Transverse colon (tissue), 4 donors: ENCODE measurements around the gene TARS2. TPM values are rescaled to one million over a fixed set of nuclear protein-coding genes. Genes with fewer than 3 reads are reported as not detected.

Experiments used
- DNase-seq: peaks from one replicate; pipeline ENCODE4 v3.0.0-alpha.2; 2019
- H3K27ac ChIP-seq, 4 donors: fragments of 200-600 bp; sonication (generic); 2 replicates each; pipeline ENCODE4 v1.5.1; 2016 to 2018; ENCODE audit warnings: inconsistent platforms in 4 of 4
- H3K27me3 ChIP-seq: fragments of 200-600 bp; sonication (generic); 2 replicates; pipeline ENCODE4 v1.5.1; 2017; ENCODE audit warnings: inconsistent platforms
- H3K36me3 ChIP-seq, 4 donors: fragments of 200-600 bp; sonication (generic); 2 replicates each; pipeline ENCODE4 v1.5.1; 2017 to 2019; ENCODE audit warnings: inconsistent platforms in 4 of 4
- H3K4me1 ChIP-seq, 4 donors: fragments of 200-600 bp; sonication (generic); 2 replicates each; pipeline ENCODE4 v1.5.1; 2017 to 2020; ENCODE audit warnings: inconsistent platforms in 4 of 4
- H3K4me3 ChIP-seq, 4 donors: fragments of 200-600 bp; sonication (generic); 1 replicate in 1 of 4; 2 replicates in 3 of 4; pipeline versions ENCODE4 v1.5.1 to v1.6.1; 2017 to 2019; ENCODE audit warnings: inconsistent platforms in 4 of 4
- H3K9me3 ChIP-seq, 2 donors: fragments of 200-600 bp; sonication (generic); 2 replicates each; pipeline ENCODE4 v1.5.1; 2017 to 2019; ENCODE audit warnings: inconsistent platforms in 2 of 2
- CTCF ChIP-seq, 5 experiments: fragments of 200-600 bp in 3 of 5; fragments of 450-650 bp in 2 of 5; sonication (generic) in 3 of 5; IDR thresholded peaks; 1 replicate in 2 of 5; 2 replicates in 3 of 5; pipeline ENCODE4 v1.5.1; 2016 to 2017; ENCODE audit warnings: antibody characterized with exemption in 5 of 5, inconsistent platforms in 3 of 5, mild to moderate bottlenecking in 2 of 5, moderate library complexity in 1 of 5
- EP300 ChIP-seq: sonication (generic); formaldehyde crosslinking; IDR thresholded peaks from one replicate; pipeline ENCODE4 v1.6.1; 2017; ENCODE audit warnings: antibody characterized with exemption, low read depth
- POLR2A ChIP-seq: fragments of 450-650 bp; IDR thresholded peaks from one replicate; pipeline ENCODE4 v1.6.1; 2016; ENCODE audit warnings: antibody characterized with exemption, mild to moderate bottlenecking, moderate library complexity
- POLR2AphosphoS5 ChIP-seq, 3 donors: sonication (generic); formaldehyde crosslinking; IDR thresholded peaks; one replicate each; pipeline ENCODE4 v1.6.1; 2016; ENCODE audit warnings: antibody characterized with exemption in 3 of 3
- WGBS, 2 donors: methylation state at CpG; one replicate each; pipeline ENCODE4 v1.1.5; 2018; ENCODE audit warnings: low coverage in 1 of 2; 5-methylcytosine and 5-hydroxymethylcytosine counted together
- in situ Hi-C, 4 donors: fragments of 200-750 bp; cut with MboI; loops; one replicate each; pipeline versions ENCODE4 v1.15.0 to v1.15.1; 2017; ENCODE audit warnings: low sequenced_read_pairs in 3 of 4, low pct_ligation_motif_present in 1 of 4, low pct_unique_long_range_greater_than_20kb in 1 of 4
- intact Hi-C: fragments of 100-400 bp; cut with DNase I; formaldehyde crosslinking; loops from one replicate; pipeline ENCODE4 v1.15.1; 2023; ENCODE audit warnings: low total_unique reads
- total RNA-seq, 4 donors: library from RNA; depleted of rRNA; stranded (reverse); fragments of >200 nt; gene quantifications; one replicate each; pipeline ENCODE4 v1.1.0, GENCODE V29; 2016

The TARS2 gene
- total RNA-seq, 4 donors from 2014 or later, result 2.8 to 22.7 (median 9.0) TPM

GRCh38 chr1:150505431-150505830 is 18.2 kb downstream of the TARS2 start:
- Histone ChIP-seq H3K27me3 (no peaks in the 10 kb centered on the region), H3K36me3 (peaks cover 0 to 7% (median 0%) of the 10 kb centered on the region in 4 donors), H3K9me3 (no peaks in the 10 kb centered on the region), H3K4me1 (peaks cover 0 to 18% (median 6%) of the 10 kb centered on the region in 4 donors), H3K4me3 (no peak overlapping the region), H3K27ac (no peak overlapping the region)
- intact Hi-C loops, result no loop called here
- DNase-seq, result no peak
- TF ChIP-seq CTCF (IDR thresholded peaks at IDR 0.05), result no peak
- no peak for TF ChIP-seq POLR2AphosphoS5 (IDR thresholded peaks at IDR 0.05)
- no peak for TF ChIP-seq EP300
- no peak for TF ChIP-seq POLR2A
- in situ Hi-C loops, result no loop called here
- 84 to 100% methylated on average over 1 to 6 of the region's 6 CpGs for WGBS, 2 donors

GRCh38 chr1:150507912-150508864 is 21.0 kb downstream of the TARS2 start, which contains the start of gene ECM1:
TSS of gene ECM1 (plus strand) at chr1:150508109. CDS start at chr1:150508210, 101 bp downstream.
- peaks cover 0 to 18% (median 6%) of the 10 kb centered on the region in 4 donors for H3K4me1 ChIP-seq
- H3K9me3 ChIP-seq, result no peaks in the 10 kb centered on the region
- TF ChIP-seq POLR2A (peak; percentile 30), POLR2AphosphoS5 (IDR thresholded peaks at IDR 0.05) (no peak), EP300 (no peak)
- 54 to 56% methylated on average over 4 to 7 of the region's 7 CpGs for WGBS, 2 donors
- in situ Hi-C loops (no loop called here), intact Hi-C loops (no loop called here)
- peak within 1 kb of the TSS; percentile 51 to 74 (median 70) for H3K27ac ChIP-seq
- peak; percentile 55 for DNase-seq
- peak within 1 kb of the TSS in 1 of 4 donors; percentile 12 for H3K4me3 ChIP-seq
- H3K27me3 ChIP-seq, result no peaks in the 10 kb centered on the region
- H3K36me3 ChIP-seq, result peaks cover 0 to 3% (median 0%) of the 10 kb centered on the region in 4 donors

GRCh38 chr1:150508982-150509381 is 21.8 kb downstream of the TARS2 start:
- no peaks in the 10 kb centered on the region for H3K9me3 ChIP-seq
- no peaks in the 10 kb centered on the region for H3K27me3 ChIP-seq
- H3K4me3 ChIP-seq, result peak overlapping the region in 1 of 4 donors; percentile 12
- TF ChIP-seq EP300 (no peak), CTCF (IDR thresholded peaks at IDR 0.05) (no peak), POLR2A (no peak), POLR2AphosphoS5 (IDR thresholded peaks at IDR 0.05) (no peak)
- H3K36me3 ChIP-seq, result peaks cover 0 to 3% (median 0%) of the 10 kb centered on the region in 4 donors
- intact Hi-C loops, result no loop called here
- in situ Hi-C loops, result no loop called here
- H3K4me1 ChIP-seq, result peaks cover 0 to 18% (median 6%) of the 10 kb centered on the region in 4 donors
- WGBS, 2 donors, result 72 to 75% methylated on average over 3 to 4 of the region's 4 CpGs
- no peak for DNase-seq
- peak overlapping the region in 3 of 4 donors; percentile 66 to 74 (median 73) for H3K27ac ChIP-seq

GRCh38 chr1:150511551-150511950 is 24.3 kb downstream of the TARS2 start:
- H3K9me3 ChIP-seq, result no peaks in the 10 kb centered on the region
- peaks cover 6 to 30% (median 15%) of the 10 kb centered on the region in 4 donors for H3K4me1 ChIP-seq
- in situ Hi-C loops (no loop called here), intact Hi-C loops (no loop called here)
- H3K36me3 ChIP-seq, result no peaks in the 10 kb centered on the region
- H3K4me3 ChIP-seq, result no peak overlapping the region
- H3K27ac ChIP-seq, result no peak overlapping the region
- 93 to 100% methylated on average over 2 to 12 of the region's 12 CpGs for WGBS, 2 donors
- DNase-seq, result no peak
- no peaks in the 10 kb centered on the region for H3K27me3 ChIP-seq
- TF ChIP-seq CTCF (IDR thresholded peaks at IDR 0.05) (no peak), EP300 (no peak), POLR2AphosphoS5 (IDR thresholded peaks at IDR 0.05) (no peak), POLR2A (no peak)
